Fibroblast of lung (primary cell): ENCODE data around the gene SLC12A4. TPM values are rescaled to one million over a fixed set of nuclear protein-coding genes. Genes with fewer than 3 reads are reported as not detected.

Source experiments
- DNase-seq, 2 donors: peaks; one replicate each; pipeline versions ENCODE4 v3.0.0 to v3.0.0-alpha.2; 2010; ENCODE audit warnings: low read depth in 2 of 2
- H2AFZ ChIP-seq: 2 replicates; pipeline ENCODE4 v1.5.1; 2012; ENCODE audit warnings: low read length, control low read depth, inconsistent platforms
- H3K27ac ChIP-seq: 2 replicates; pipeline ENCODE4 v1.5.1; 2011; ENCODE audit warnings: low read length, control low read depth; ENCODE audit not compliant: insufficient read depth
- H3K27me3 ChIP-seq: 2 replicates; pipeline ENCODE4 v1.5.1; 2011; ENCODE audit warnings: mild to moderate bottlenecking, low read length; ENCODE audit not compliant: control insufficient read depth, insufficient read depth
- H3K36me3 ChIP-seq: 2 replicates; pipeline ENCODE4 v1.5.1; 2011; ENCODE audit warnings: low read length; ENCODE audit not compliant: control insufficient read depth, insufficient read depth
- H3K4me1 ChIP-seq: 2 replicates; pipeline ENCODE4 v1.5.1; 2011; ENCODE audit warnings: low read length; ENCODE audit not compliant: control insufficient read depth, insufficient read depth; ENCODE audit errors: extremely low read depth
- H3K4me2 ChIP-seq: 2 replicates; pipeline ENCODE4 v1.5.1; 2011; ENCODE audit warnings: low read length, control low read depth; ENCODE audit not compliant: insufficient read depth; ENCODE audit errors: extremely low read depth
- H3K4me3 ChIP-seq, 4 experiments: fragments of 200-600 bp in 1 of 4; sonication (generic) in 1 of 4; replicated peaks in 1 of 4; 2 replicates each; pipeline ENCODE4 v1.5.1; 2011 to 2016; ENCODE audit warnings: low read length in 4 of 4, low read depth in 3 of 4, mild to moderate bottlenecking in 3 of 4, control low read depth in 2 of 4, inconsistent platforms in 1 of 4, mixed read lengths in 1 of 4; ENCODE audit not compliant: insufficient read depth in 1 of 4; ENCODE audit errors: control extremely low read depth in 1 of 4
- H3K79me2 ChIP-seq: 2 replicates; pipeline ENCODE4 v1.5.1; 2012; ENCODE audit warnings: mild to moderate bottlenecking, low read length, inconsistent platforms; ENCODE audit not compliant: control insufficient read depth, insufficient read depth
- H3K9ac ChIP-seq: 2 replicates; pipeline ENCODE4 v1.5.1; 2011; ENCODE audit warnings: mild to moderate bottlenecking, low read length, control low read depth; ENCODE audit not compliant: insufficient read depth
- H3K9me3 ChIP-seq: 2 replicates; pipeline ENCODE4 v1.5.1; 2012; ENCODE audit warnings: low read depth, low read length; ENCODE audit not compliant: control insufficient read depth, insufficient read depth
- H4K20me1 ChIP-seq: 2 replicates; pipeline ENCODE4 v1.5.1; 2011; ENCODE audit warnings: low read length; ENCODE audit not compliant: control insufficient read depth, insufficient read depth; ENCODE audit errors: extremely low read depth
- CTCF ChIP-seq, 2 donors: IDR thresholded peaks in 1 of 2; conservative IDR thresholded peaks in 1 of 2; 1 replicate in 1 of 2; 2 replicates in 1 of 2; pipeline ENCODE4 v1.5.1; 2011 to 2012; ENCODE audit warnings: low read length in 2 of 2, control low read depth in 1 of 2, inconsistent platforms in 1 of 2, low read depth in 1 of 2, mild to moderate bottlenecking in 1 of 2
- EZH2 ChIP-seq: IDR thresholded peaks from 2 replicates; pipeline ENCODE4 v1.5.1; 2012; ENCODE audit warnings: low read length, control low read depth, mild to moderate bottlenecking; ENCODE audit errors: missing control alignments
- polyA plus RNA-seq, 2 donors: library from polyadenylated mRNA; depleted of rRNA in 1 of 2; stranded (reverse) in 1 of 2; unstranded in 1 of 2; fragments of >200 nt; gene quantifications; 2 replicates each; pipeline ENCODE4 v1.2.1, GENCODE V29; 2011 to 2012; ENCODE audit warnings: missing spikeins in 1 of 2
- total RNA-seq: library from RNA; depleted of rRNA; stranded (reverse); fragments of >200 nt; gene quantifications from 2 replicates; pipeline ENCODE4 v1.2.1, GENCODE V29; 2014

SLC12A4 gene
- total and polyA plus RNA-seq, 2 donors (not counting 1 experiment from before 2014, with no cell fraction given) = 42.2 to 120 TPM

- Histone ChIP-seq H2AFZ (no peak overlapping the region), H3K4me3 (no peak overlapping the region), H3K4me1 (peaks cover 9% of the 10 kb centered on the region), H3K4me2 (no peak overlapping the region), H4K20me1 (no peaks in the 10 kb centered on the region), H3K79me2 (peaks cover 2% of the 10 kb centered on the region), H3K9ac (no peak overlapping the region), H3K27me3 (no peaks in the 10 kb centered on the region), H3K9me3 (no peaks in the 10 kb centered on the region), H3K27ac (no peak overlapping the region), H3K36me3 (peaks cover 64% of the 10 kb centered on the region)
- TF ChIP-seq EZH2 (no peak), CTCF (conservative IDR thresholded peaks at IDR 0.05 in 1 of 2, IDR thresholded peaks at IDR 0.05 in 1 of 2; ENCODE audit: low read depth in 1 of 2, low read length in 2 of 2) (no peak)
- no peak for DNase-seq
These were observed 25.8 kb downstream of the SLC12A4 start for GRCh38 chr16:67942510-67943255.

GRCh38 chr16:67942200-67942509, 26.3 kb downstream of the SLC12A4 start:
- H3K9ac ChIP-seq = no peak overlapping the region
- peaks cover 2% of the 10 kb centered on the region for H3K79me2 ChIP-seq
- H3K27ac ChIP-seq = no peak overlapping the region
- H3K4me1 ChIP-seq = peaks cover 12% of the 10 kb centered on the region
- H2AFZ ChIP-seq = no peak overlapping the region
- H3K27me3 ChIP-seq = no peaks in the 10 kb centered on the region
- no peak for DNase-seq
- no peaks in the 10 kb centered on the region for H3K9me3 ChIP-seq
- peaks cover 59% of the 10 kb centered on the region for H3K36me3 ChIP-seq
- H3K4me3 ChIP-seq = no peak overlapping the region
- H4K20me1 ChIP-seq = no peaks in the 10 kb centered on the region
- TF ChIP-seq EZH2 (no peak), CTCF (conservative IDR thresholded peaks at IDR 0.05 in 1 of 2, IDR thresholded peaks at IDR 0.05 in 1 of 2; ENCODE audit: low read depth in 1 of 2, low read length in 2 of 2) (peak; percentile 47 to 69)
- no peak overlapping the region for H3K4me2 ChIP-seq

GRCh38 chr16:67941469-67942199, 26.8 kb downstream of the SLC12A4 start:
- Histone ChIP-seq H3K27me3 (no peaks in the 10 kb centered on the region), H4K20me1 (no peaks in the 10 kb centered on the region), H3K9ac (no peak overlapping the region), H3K4me2 (no peak overlapping the region), H3K4me1 (peaks cover 16% of the 10 kb centered on the region), H3K4me3 (no peak overlapping the region), H3K36me3 (peaks cover 53% of the 10 kb centered on the region), H2AFZ (no peak overlapping the region), H3K9me3 (no peaks in the 10 kb centered on the region), H3K79me2 (peaks cover 5% of the 10 kb centered on the region), H3K27ac (no peak overlapping the region)
- TF ChIP-seq EZH2 (no peak), CTCF (conservative IDR thresholded peaks at IDR 0.05 in 1 of 2, IDR thresholded peaks at IDR 0.05 in 1 of 2; ENCODE audit: low read depth in 1 of 2, low read length in 2 of 2) (no peak)
- no peak for DNase-seq
